Heart right ventricle (tissue), 16 donors: ENCODE measurements around the gene MAP2K1. TPM values are rescaled to one million over a fixed set of nuclear protein-coding genes. Genes with fewer than 3 reads are reported as not detected.

ENCODE experiments used
- ATAC-seq, 8 donors: fragments of 200-7000 bp; cut with Tn5 transposase; one replicate each; pipeline ENCODE4 v1.9.1; 2020; ENCODE audit warnings: mild to moderate bottlenecking in 8 of 8, moderate library complexity in 8 of 8, moderate number of reproducible peaks in 1 of 8
- DNase-seq, 2 donors: peaks; one replicate each; pipeline ENCODE4 v3.0.0-alpha.2; 2020
- H3K27ac ChIP-seq, 10 donors: fragments of 200-600 bp; sonication (generic) in 2 of 10; one replicate each; pipeline versions ENCODE4 v1.5.0 to v1.8.0; 2020 to 2022; ENCODE audit warnings: mild to moderate bottlenecking in 3 of 10
- H3K27me3 ChIP-seq, 7 donors: fragments of 200-600 bp; one replicate each; pipeline ENCODE4 v1.8.0; 2021 to 2022; ENCODE audit warnings: mild to moderate bottlenecking in 2 of 7
- H3K36me3 ChIP-seq, 9 donors: fragments of 200-600 bp; sonication (generic) in 1 of 9; one replicate each; pipeline versions ENCODE4 v1.5.0 to v1.8.0; 2020 to 2022; ENCODE audit warnings: mild to moderate bottlenecking in 2 of 9
- H3K4me1 ChIP-seq, 9 donors: fragments of 200-600 bp; sonication (generic) in 1 of 9; one replicate each; pipeline versions ENCODE4 v1.5.0 to v1.8.0; 2020 to 2022; ENCODE audit warnings: mild to moderate bottlenecking in 4 of 9
- H3K4me3 ChIP-seq, 10 donors: fragments of 200-600 bp; sonication (generic) in 2 of 10; one replicate each; pipeline versions ENCODE4 v1.5.0 to v1.8.0; 2020 to 2022; ENCODE audit warnings: mild to moderate bottlenecking in 7 of 10, moderate library complexity in 2 of 10
- H3K9me3 ChIP-seq, 11 donors: fragments of 200-600 bp in 10 of 11; sonication (generic) in 2 of 11; one replicate each; pipeline versions ENCODE4 v1.5.0 to v1.8.0; 2013 to 2022; ENCODE audit warnings: mild to moderate bottlenecking in 2 of 11, control low read depth in 1 of 11, moderate library complexity in 1 of 11
- WGBS, 2 donors: extraction: QIAGEN DNeasy Blood & Tissue Kit; methylation state at CpG; one replicate each; pipeline ENCODE4 v1.1.7; 2013; ENCODE audit warnings: inconsistent platforms in 1 of 2; 5-methylcytosine and 5-hydroxymethylcytosine counted together
- intact Hi-C, 10 donors: fragments of 100-400 bp; cut with DNase I; formaldehyde crosslinking; loops; one replicate each; pipeline versions ENCODE4 v1.11.1 to v1.14.2; 2022
- polyA plus RNA-seq, 2 donors: library from polyadenylated mRNA; stranded (reverse); fragments of 200-250 nt; gene quantifications; one replicate each; pipeline ENCODE4 v1.2.3, GENCODE V29; 2013
- total RNA-seq, 10 donors: library from RNA; stranded (reverse); fragmentation: NEBNext Ultra II Directional in 3 of 10; extraction: Animal tissue kit (Norgen Biotek cat#: 25700) in 3 of 10; gene quantifications; one replicate each; pipeline versions ENCODE4 v1.2.1 to v1.2.4, GENCODE V29; 2021 to 2023
- TF ChIP-seq, protein P1 (sequence below), 9 donors: fragments of 200-600 bp; sonication (generic) in 2 of 9; IDR thresholded peaks; one replicate each; pipeline versions ENCODE4 v1.5.0 to v1.8.0; 2021 to 2022; ENCODE audit warnings: antibody characterized with exemption in 9 of 9, mild to moderate bottlenecking in 5 of 9, moderate library complexity in 1 of 9
- donor health status: Arrhythmogenic right ventricular cardiomyopathy.
- donor health status: ischemic (EF 13 %, LVEDD 7.1; RV severe dilation, severe dysfunction).
- donor health status: healthy with polysubstance abuse.
- donor health status: DM: no; HTN: yes; CAD: no.
- donor health status: DM: no; HTN: no; CAD: no.
- donor health status: ischemic (EF 25% LVEDD 6.9; RV normal size, moderate dysfunction).
- donor health status: ischemic (EF 25% LVEDD 5.7; RV mildly dilated, moderate dysfunction).
- donor health status: healthy.
- donor health status: DM: yes; HTN: yes; CAD: no.
- donor health status: Ischemic cardiomyopathy.
- donor health status: ischemic (EF 35%, LVEDD 5.7; RV mildly dilated, moderate dysfunction).
- donor health status: nonischemic (EF 11% LVEDD 7.7; RV severe dilation, severe dysfunction).
- donor health status: DM: yes; HTN: yes; CAD: no.
- donor health status: PGD.
- donor health status: ischemic (EF 29% LVEDD 5.4; RV normal size, mild dysfunction).
- donor health status: nonischemic (EF 23%, LVEDD 6.1; RV moderate dilation, normal function).

The MAP2K1 gene
- total and polyA plus RNA-seq, 12 donors = 7.5 to 106 (median 44.7) TPM

DNA sequence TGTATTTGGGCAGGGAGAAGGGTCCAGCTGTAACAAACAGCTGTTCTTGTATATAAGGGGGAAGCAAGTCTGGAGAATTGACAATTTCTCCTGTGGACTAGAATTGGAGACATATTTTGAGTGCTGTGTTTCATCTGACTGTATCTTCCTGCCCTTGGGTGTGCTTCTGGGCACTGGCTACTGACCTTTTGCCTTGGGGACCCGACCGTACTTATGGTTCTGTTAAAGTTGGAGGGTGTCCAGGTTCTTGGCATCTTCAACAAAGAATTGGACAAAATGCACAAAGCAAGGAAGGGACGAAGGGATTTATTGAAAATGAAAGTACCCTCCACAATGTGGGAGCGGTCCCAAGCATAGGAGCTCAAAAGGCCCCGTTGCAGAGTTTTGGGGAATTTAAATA, 31.0 kb downstream of the MAP2K1 start:
- H3K4me3 ChIP-seq = peak overlapping the region in 5 of 10 donors; percentile 5 to 26 (median 18)
- no peak for DNase-seq
- TF ChIP-seq, protein P1, sequence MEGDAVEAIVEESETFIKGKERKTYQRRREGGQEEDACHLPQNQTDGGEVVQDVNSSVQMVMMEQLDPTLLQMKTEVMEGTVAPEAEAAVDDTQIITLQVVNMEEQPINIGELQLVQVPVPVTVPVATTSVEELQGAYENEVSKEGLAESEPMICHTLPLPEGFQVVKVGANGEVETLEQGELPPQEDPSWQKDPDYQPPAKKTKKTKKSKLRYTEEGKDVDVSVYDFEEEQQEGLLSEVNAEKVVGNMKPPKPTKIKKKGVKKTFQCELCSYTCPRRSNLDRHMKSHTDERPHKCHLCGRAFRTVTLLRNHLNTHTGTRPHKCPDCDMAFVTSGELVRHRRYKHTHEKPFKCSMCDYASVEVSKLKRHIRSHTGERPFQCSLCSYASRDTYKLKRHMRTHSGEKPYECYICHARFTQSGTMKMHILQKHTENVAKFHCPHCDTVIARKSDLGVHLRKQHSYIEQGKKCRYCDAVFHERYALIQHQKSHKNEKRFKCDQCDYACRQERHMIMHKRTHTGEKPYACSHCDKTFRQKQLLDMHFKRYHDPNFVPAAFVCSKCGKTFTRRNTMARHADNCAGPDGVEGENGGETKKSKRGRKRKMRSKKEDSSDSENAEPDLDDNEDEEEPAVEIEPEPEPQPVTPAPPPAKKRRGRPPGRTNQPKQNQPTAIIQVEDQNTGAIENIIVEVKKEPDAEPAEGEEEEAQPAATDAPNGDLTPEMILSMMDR (IDR thresholded peaks at IDR 0.05) = no peak
- H3K9me3 ChIP-seq = peaks cover 0 to 7% (median 0%) of the 10 kb centered on the region in 11 donors
- ATAC-seq = peak in 3 of 8 donors; percentile 14 to 41 (median 37)
- H3K27ac ChIP-seq = peak overlapping the region in 6 of 10 donors; percentile 25 to 68 (median 34)
- 27 to 35% methylated on average over 5 of the region's 5 CpGs for WGBS, 2 donors
- H3K36me3 ChIP-seq = peaks cover 0 to 4% (median 0%) of the 10 kb centered on the region in 9 donors
- no peaks in the 10 kb centered on the region for H3K27me3 ChIP-seq
- peaks cover 3 to 38% (median 18%) of the 10 kb centered on the region in 9 donors for H3K4me1 ChIP-seq
- intact Hi-C loops = no loop called here

DNA sequence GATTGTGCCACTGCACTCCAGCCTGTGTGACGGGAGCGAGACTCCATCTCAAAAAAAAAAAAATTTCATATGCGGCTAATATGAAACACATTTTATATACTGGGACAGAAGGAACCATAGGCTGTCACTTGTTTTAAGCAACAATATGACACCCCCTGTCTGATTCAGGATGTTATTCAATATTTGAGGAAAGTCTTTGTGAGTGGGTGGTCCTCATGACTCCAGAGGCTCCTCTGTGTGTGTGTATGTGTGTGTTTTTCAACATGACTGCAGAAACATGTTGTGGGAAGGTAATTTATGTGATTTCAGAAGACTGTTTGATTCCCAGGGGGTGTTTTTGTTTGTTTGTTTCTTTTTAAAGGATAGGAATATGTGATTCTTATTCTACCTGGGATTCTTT, 32.8 kb downstream of the MAP2K1 start:
- peaks cover 0 to 9% (median 0%) of the 10 kb centered on the region in 11 donors for H3K9me3 ChIP-seq
- peaks cover 3 to 38% (median 19%) of the 10 kb centered on the region in 9 donors for H3K4me1 ChIP-seq
- H3K36me3 ChIP-seq = no peaks in the 10 kb centered on the region
- intact Hi-C loops = no loop called here
- H3K27ac ChIP-seq = no peak overlapping the region
- no peak for DNase-seq
- no peak overlapping the region for H3K4me3 ChIP-seq
- no peaks in the 10 kb centered on the region for H3K27me3 ChIP-seq
- no peak for ATAC-seq
- TF ChIP-seq, protein P1 (IDR thresholded peaks at IDR 0.05) = no peak
- 100% methylated on average over 3 of the region's 3 CpGs for WGBS, 2 donors

DNA sequence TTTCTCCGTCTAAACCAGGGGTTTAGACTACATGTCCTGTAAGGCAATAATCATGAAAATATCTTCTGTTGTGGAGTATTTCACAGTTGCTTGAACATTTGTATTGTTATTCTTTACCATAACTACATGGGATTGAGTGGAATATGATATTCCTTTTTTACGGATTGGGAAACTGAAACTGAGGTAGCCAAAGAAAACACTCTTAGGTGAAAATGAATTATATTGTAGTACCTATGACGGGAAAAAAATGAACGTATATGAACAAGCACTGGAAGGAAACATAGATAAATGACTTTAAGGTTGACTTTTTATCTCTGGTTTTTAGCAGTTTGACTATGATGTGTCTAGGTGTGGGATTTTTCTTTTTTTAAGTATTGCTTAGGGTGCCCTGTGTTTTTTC, 35.6 kb downstream of the MAP2K1 start:
- TF ChIP-seq, protein P1 (IDR thresholded peaks at IDR 0.05) = no peak
- intact Hi-C loops = no loop called here
- H3K9me3 ChIP-seq = peaks cover 0 to 10% (median 0%) of the 10 kb centered on the region in 11 donors
- DNase-seq (no peak), ATAC-seq (no peak)
- H3K27ac ChIP-seq = no peak overlapping the region
- H3K36me3 ChIP-seq = no peaks in the 10 kb centered on the region
- H3K27me3 ChIP-seq = no peaks in the 10 kb centered on the region
- no peak overlapping the region for H3K4me3 ChIP-seq
- WGBS, 2 donors = 93 to 94% methylated on average over 4 of the region's 4 CpGs
- H3K4me1 ChIP-seq = peaks cover 2 to 21% (median 11%) of the 10 kb centered on the region in 9 donors

DNA sequence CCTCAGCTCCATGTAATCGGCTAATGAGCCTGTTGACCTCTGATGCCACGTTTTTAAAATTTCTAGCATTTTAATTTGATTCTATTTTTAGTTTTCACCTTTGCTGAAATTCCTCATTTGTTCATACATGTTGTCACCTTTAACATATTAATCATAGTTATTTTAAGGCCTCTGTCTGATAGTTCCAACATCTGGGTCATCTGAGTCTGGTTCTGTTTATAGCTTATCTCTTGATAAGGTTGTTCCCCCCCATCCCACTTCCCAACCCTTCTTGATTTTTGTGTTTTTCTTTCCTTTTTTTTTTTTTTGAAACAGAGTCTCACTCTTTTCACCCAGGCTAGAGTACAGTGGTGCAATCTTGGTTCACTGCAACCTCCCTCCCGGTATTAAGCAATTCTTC, 36.4 kb downstream of the MAP2K1 start:
- intact Hi-C loops = no loop called here
- DNase-seq (no peak), ATAC-seq (no peak)
- Histone ChIP-seq H3K4me3 (no peak overlapping the region), H3K36me3 (no peaks in the 10 kb centered on the region), H3K27ac (no peak overlapping the region), H3K4me1 (peaks cover 0 to 13% (median 5%) of the 10 kb centered on the region in 9 donors), H3K27me3 (no peaks in the 10 kb centered on the region), H3K9me3 (peaks cover 0 to 10% (median 0%) of the 10 kb centered on the region in 11 donors)
- 69 to 73% methylated on average over 3 of the region's 3 CpGs for WGBS, 2 donors
- TF ChIP-seq, protein P1 (IDR thresholded peaks at IDR 0.05) = no peak
